Measurements from ENCODE around the gene APBA3.

DNA sequence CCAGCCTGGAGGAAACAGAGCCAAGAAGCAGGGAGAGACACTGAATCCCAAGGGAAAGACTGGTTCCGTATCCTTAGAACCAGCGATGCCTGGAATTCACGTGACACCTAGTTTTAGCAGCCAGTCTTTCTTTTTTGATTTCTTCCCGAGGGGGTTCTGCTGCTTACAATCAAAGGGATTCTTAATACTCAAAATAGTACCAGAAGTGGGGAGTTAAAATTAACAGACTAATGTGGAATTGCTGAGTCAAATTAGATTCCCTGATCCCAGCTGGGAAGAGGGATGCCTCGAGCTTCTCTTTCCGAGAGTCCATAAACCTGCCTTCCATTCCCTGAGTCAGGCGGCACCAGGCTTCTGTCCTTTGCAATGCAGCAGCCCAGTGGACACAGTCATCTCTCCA lies 29.4 kb upstream of the APBA3 start:
- no peak for TF ChIP-seq CTCF (IDR thresholded peaks at IDR 0.05)
- TF ChIP-seq, protein P1, sequence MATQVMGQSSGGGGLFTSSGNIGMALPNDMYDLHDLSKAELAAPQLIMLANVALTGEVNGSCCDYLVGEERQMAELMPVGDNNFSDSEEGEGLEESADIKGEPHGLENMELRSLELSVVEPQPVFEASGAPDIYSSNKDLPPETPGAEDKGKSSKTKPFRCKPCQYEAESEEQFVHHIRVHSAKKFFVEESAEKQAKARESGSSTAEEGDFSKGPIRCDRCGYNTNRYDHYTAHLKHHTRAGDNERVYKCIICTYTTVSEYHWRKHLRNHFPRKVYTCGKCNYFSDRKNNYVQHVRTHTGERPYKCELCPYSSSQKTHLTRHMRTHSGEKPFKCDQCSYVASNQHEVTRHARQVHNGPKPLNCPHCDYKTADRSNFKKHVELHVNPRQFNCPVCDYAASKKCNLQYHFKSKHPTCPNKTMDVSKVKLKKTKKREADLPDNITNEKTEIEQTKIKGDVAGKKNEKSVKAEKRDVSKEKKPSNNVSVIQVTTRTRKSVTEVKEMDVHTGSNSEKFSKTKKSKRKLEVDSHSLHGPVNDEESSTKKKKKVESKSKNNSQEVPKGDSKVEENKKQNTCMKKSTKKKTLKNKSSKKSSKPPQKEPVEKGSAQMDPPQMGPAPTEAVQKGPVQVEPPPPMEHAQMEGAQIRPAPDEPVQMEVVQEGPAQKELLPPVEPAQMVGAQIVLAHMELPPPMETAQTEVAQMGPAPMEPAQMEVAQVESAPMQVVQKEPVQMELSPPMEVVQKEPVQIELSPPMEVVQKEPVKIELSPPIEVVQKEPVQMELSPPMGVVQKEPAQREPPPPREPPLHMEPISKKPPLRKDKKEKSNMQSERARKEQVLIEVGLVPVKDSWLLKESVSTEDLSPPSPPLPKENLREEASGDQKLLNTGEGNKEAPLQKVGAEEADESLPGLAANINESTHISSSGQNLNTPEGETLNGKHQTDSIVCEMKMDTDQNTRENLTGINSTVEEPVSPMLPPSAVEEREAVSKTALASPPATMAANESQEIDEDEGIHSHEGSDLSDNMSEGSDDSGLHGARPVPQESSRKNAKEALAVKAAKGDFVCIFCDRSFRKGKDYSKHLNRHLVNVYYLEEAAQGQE (IDR thresholded peaks at IDR 0.05; ENCODE audit: insufficient read depth in 1 of 2, low read depth in 2 of 2, low read length in 1 of 2): no peak
- TF ChIP-seq POLR2AphosphoS5 (IDR thresholded peaks at IDR 0.05; ENCODE audit: low read depth, low read length): no peak
- no peak for TF ChIP-seq SIN3A (IDR thresholded peaks at IDR 0.05; ENCODE audit: borderline replicate concordance, insufficient read depth, low read depth, low read length)

Data from Panc1 (cell line).